Ovary (tissue), 9 donors: ENCODE data around the gene EMILIN3. TPM values are rescaled to one million over a fixed set of nuclear protein-coding genes. Genes with fewer than 3 reads are reported as not detected.
A peak's percentile ranks its signal among the peaks of the same experiment; 100 is the strongest.

ENCODE experiments used
- DNase-seq, 5 donors: peaks; one replicate each; pipeline ENCODE4 v3.0.0-alpha.2; 2019 to 2020
- H3K27ac ChIP-seq, 2 donors: fragments of 200-600 bp; one replicate each; pipeline versions ENCODE4 v1.5.1 to v1.8.0; 2019 to 2022
- H3K27me3 ChIP-seq: fragments of 200-600 bp; one replicate; pipeline ENCODE4 v1.8.0; 2022
- H3K36me3 ChIP-seq: fragments of 200-600 bp; sonication (generic); one replicate; pipeline ENCODE4 v1.5.1; 2019
- H3K4me1 ChIP-seq: one replicate; pipeline ENCODE4 v1.8.1; 2013; ENCODE audit warnings: mild to moderate bottlenecking, moderate library complexity; ENCODE audit not compliant: insufficient read depth
- H3K4me3 ChIP-seq: fragments of 200-600 bp; sonication (generic); one replicate; pipeline ENCODE4 v1.5.1; 2017
- H3K9me3 ChIP-seq, 2 donors: fragments of 200-600 bp in 1 of 2; sonication (generic) in 1 of 2; one replicate each; pipeline versions ENCODE4 v1.5.1 to v1.8.1; 2013 to 2019; ENCODE audit warnings: mild to moderate bottlenecking in 1 of 2, moderate library complexity in 1 of 2
- CTCF ChIP-seq, 3 donors: fragments of 450-650 bp in 2 of 3; fragments of 200-600 bp in 1 of 3; IDR thresholded peaks; one replicate each; pipeline versions ENCODE4 v1.5.1 to v1.8.0; 2016 to 2022; ENCODE audit warnings: antibody characterized with exemption in 3 of 3, mild to moderate bottlenecking in 1 of 3
- EP300 ChIP-seq: sonication (generic); formaldehyde crosslinking; IDR thresholded peaks from one replicate; pipeline ENCODE4 v1.6.1; 2017; ENCODE audit warnings: antibody characterized with exemption
- POLR2A ChIP-seq: fragments of 450-650 bp; IDR thresholded peaks from one replicate; pipeline ENCODE4 v1.6.1; 2017; ENCODE audit warnings: antibody characterized with exemption, mild to moderate bottlenecking, moderate library complexity
- WGBS, 3 donors: extraction: QIAGEN DNeasy Blood & Tissue Kit in 1 of 3; methylation state at CpG; one replicate each; pipeline versions ENCODE4 v1.1.5 to v1.1.7; 2013 to 2017; 5-methylcytosine and 5-hydroxymethylcytosine counted together
- intact Hi-C, 4 donors: fragments of 100-400 bp; cut with DNase I; formaldehyde crosslinking; loops; one replicate each; pipeline versions ENCODE4 v1.11.0 to v1.15.1; 2022 to 2023
- polyA plus RNA-seq, 2 donors: library from polyadenylated mRNA; stranded (reverse); fragments of 200-250 nt in 1 of 2; fragments of 350-450 nt in 1 of 2; fragmentation: Illumina TruSeq in 1 of 2; extraction: RNeasy Lipid Tissue Mini Kit (QIAGEN cat#74804) in 1 of 2; gene quantifications; one replicate each; pipeline ENCODE4 v1.2.3, GENCODE V29; 2013 to 2014
- total RNA-seq, 7 donors: library from RNA; depleted of rRNA in 2 of 7; stranded (reverse); fragments of >200 nt in 2 of 7; fragmentation: NEBNext Ultra II Directional in 3 of 7; extraction: Animal tissue kit (Norgen Biotek cat#: 25700) in 3 of 7; gene quantifications; one replicate each; pipeline versions ENCODE4 v1.1.0 to v1.2.4, GENCODE V29; 2016 to 2023
- donor health status: DM: no; HTN: no; CAD: no; lungs with moderate emphysema.
- donor health status: DM: no; HTN: no; CAD: no.
- donor health status: Bipolar disorder and iron deficiency.
- donor health status: DM: yes; HTN: yes; CAD: no.
- donor health status: DM: no; HTN: no; CAD: no.
- donor health status: DM: yes; HTN: yes; CAD: no.

The EMILIN3 gene
- total and polyA plus RNA-seq, 9 donors, result 1.5 to 33.5 (median 7.0) TPM

- peaks cover 2% of the 10 kb centered on the region for H3K4me1 ChIP-seq
- 86 to 89% (median 87%) methylated on average over 9 of the region's 9 CpGs for WGBS, 3 donors
- no peak overlapping the region for H3K4me3 ChIP-seq
- peaks cover 0 to 4% of the 10 kb centered on the region in 2 donors for H3K9me3 ChIP-seq
- DNase-seq, result no peak
- TF ChIP-seq CTCF (IDR thresholded peaks at IDR 0.05), result no peak
- TF ChIP-seq POLR2A, result no peak
- TF ChIP-seq EP300, result no peak
- H3K27ac ChIP-seq, result no peak overlapping the region
- H3K36me3 ChIP-seq, result no peaks in the 10 kb centered on the region
- intact Hi-C loops, result no loop called here
- H3K27me3 ChIP-seq, result no peaks in the 10 kb centered on the region
Observed at GRCh38 chr20:41375846-41376245, 9.2 kb upstream of the EMILIN3 start.

- peak in 1 of 5 donors; percentile 26 for DNase-seq
- no peak for TF ChIP-seq POLR2A
- no peak for TF ChIP-seq EP300
- TF ChIP-seq CTCF (IDR thresholded peaks at IDR 0.05), result no peak
- Histone ChIP-seq H3K4me3 (no peak overlapping the region), H3K27me3 (no peaks in the 10 kb centered on the region), H3K9me3 (peaks cover 0 to 5% of the 10 kb centered on the region in 2 donors), H3K36me3 (no peaks in the 10 kb centered on the region), H3K4me1 (peaks cover 2% of the 10 kb centered on the region), H3K27ac (no peak overlapping the region)
- WGBS, 3 donors, result 52 to 53% (median 53%) methylated on average over 9 of the region's 9 CpGs
- intact Hi-C loops, result no loop called here
Observed at GRCh38 chr20:41373931-41374920, 7.6 kb upstream of the EMILIN3 start.

- Histone ChIP-seq H3K9me3 (peaks cover 0 to 5% of the 10 kb centered on the region in 2 donors), H3K4me1 (peaks cover 2% of the 10 kb centered on the region), H3K4me3 (no peak overlapping the region), H3K36me3 (no peaks in the 10 kb centered on the region), H3K27ac (no peak overlapping the region), H3K27me3 (no peaks in the 10 kb centered on the region)
- no peak for TF ChIP-seq CTCF (IDR thresholded peaks at IDR 0.05)
- no peak for TF ChIP-seq EP300
- TF ChIP-seq POLR2A, result no peak
- peak in 1 of 5 donors; percentile 8 for DNase-seq
- WGBS, 3 donors, result 58 to 76% (median 67%) methylated on average over 11 of the region's 11 CpGs
- intact Hi-C loops, result no loop called here
Observed at GRCh38 chr20:41373251-41373783, 6.7 kb upstream of the EMILIN3 start.

- no peak overlapping the region for H3K27ac ChIP-seq
- no peak for TF ChIP-seq EP300
- no peak for TF ChIP-seq CTCF (IDR thresholded peaks at IDR 0.05)
- no peak for TF ChIP-seq POLR2A
- no peaks in the 10 kb centered on the region for H3K36me3 ChIP-seq
- no peak overlapping the region for H3K4me3 ChIP-seq
- peaks cover 0 to 5% of the 10 kb centered on the region in 2 donors for H3K9me3 ChIP-seq
- H3K27me3 ChIP-seq, result no peaks in the 10 kb centered on the region
- peaks cover 2% of the 10 kb centered on the region for H3K4me1 ChIP-seq
- intact Hi-C loops, result no loop called here
- peak in 1 of 5 donors; percentile 5 for DNase-seq
- WGBS, 3 donors, result 87 to 95% (median 93%) methylated on average over 4 of the region's 4 CpGs
Observed at GRCh38 chr20:41371371-41371770, 4.8 kb upstream of the EMILIN3 start.
